OCI-M2 (cell line): Measurements from ENCODE around the gene TMPRSS9.
"Not testable (repeated sequence)": the region's sequence is repeated elsewhere in the genome, so short reads cannot be mapped to it uniquely, and the experiment has no call there.

Experiments
- DNase-seq: peaks from one replicate; lab custom pipeline; 2025; ENCODE audit not compliant: unreplicated experiment; lab: John Stamatoyannopoulos, UW

TMPRSS9 gene

GRCh38 chr19:2389594-2389993 is 29.5 kb downstream of the TMPRSS9 start:
- no peak for DNase-seq

- DNase-seq: no peak
Observed at GRCh38 chr19:2391118-2391725, 31.2 kb downstream of the TMPRSS9 start.

- no peak for DNase-seq
Observed at GRCh38 chr19:2392366-2392765, 32.3 kb downstream of the TMPRSS9 start.

- not testable (repeated sequence) for DNase-seq
Observed at GRCh38 chr19:2392899-2393298, 32.8 kb downstream of the TMPRSS9 start.

- DNase-seq: no peak
Observed at GRCh38 chr19:2394054-2394441, 34.0 kb downstream of the TMPRSS9 start.

GRCh38 chr19:2394442-2395292 is 34.6 kb downstream of the TMPRSS9 start:
- no peak for DNase-seq

GRCh38 chr19:2395293-2395829 is 35.3 kb downstream of the TMPRSS9 start:
- DNase-seq: not testable (repeated sequence)

GRCh38 chr19:2397173-2397572 is 37.1 kb downstream of the TMPRSS9 start:
- not testable (repeated sequence) for DNase-seq

GRCh38 chr19:2398735-2399305 is 38.8 kb downstream of the TMPRSS9 start:
- no peak for DNase-seq

- DNase-seq: no peak
Observed at GRCh38 chr19:2399582-2399981, 39.5 kb downstream of the TMPRSS9 start.

GRCh38 chr19:2408247-2408646 is 48.2 kb downstream of the TMPRSS9 start:
- DNase-seq: no peak

- no peak for DNase-seq
Observed at GRCh38 chr19:2409352-2409912, 49.4 kb downstream of the TMPRSS9 start.

GRCh38 chr19:2410023-2410422 is 50.0 kb downstream of the TMPRSS9 start:
- DNase-seq: no peak

- DNase-seq: no peak
Observed at GRCh38 chr19:2411709-2412108, 51.6 kb downstream of the TMPRSS9 start.

GRCh38 chr19:2412449-2412848 is 52.4 kb downstream of the TMPRSS9 start:
- DNase-seq: no peak

GRCh38 chr19:2413159-2413558 is 53.1 kb downstream of the TMPRSS9 start:
- no peak for DNase-seq

GRCh38 chr19:2413629-2414028 is 53.6 kb downstream of the TMPRSS9 start:
- DNase-seq: no peak

- no peak for DNase-seq
Observed at GRCh38 chr19:2415281-2415972, 55.4 kb downstream of the TMPRSS9 start.

- no peak for DNase-seq
Observed at GRCh38 chr19:2415973-2416319, 55.9 kb downstream of the TMPRSS9 start.

GRCh38 chr19:2416321-2417097 is 56.4 kb downstream of the TMPRSS9 start:
- DNase-seq: no peak
